Smooth muscle cell of the brain vasculature (primary cell): Measurements from ENCODE around the gene ZRSR2.
"Not testable (repeated sequence)": the region's sequence is repeated elsewhere in the genome, so short reads cannot be mapped to it uniquely, and the experiment has no call there.

Experiments used
- DNase-seq: peaks from one replicate; pipeline ENCODE4 v3.0.0-alpha.2; 2012; ENCODE audit warnings: low read depth, low spot score

The ZRSR2 gene

GRCh38 chrX:15789979-15790768 lies at the start of gene ZRSR2:
TSS of gene ZRSR2 (plus strand) at chrX:15790484. CDS start at chrX:15790496, 12 bp downstream.
- DNase-seq = peak; percentile 44

- DNase-seq = no peak
Measured at GRCh38 chrX:15744181-15744867, 46.0 kb upstream of the ZRSR2 start.

- no peak for DNase-seq
Measured at GRCh38 chrX:15745179-15745578, 45.1 kb upstream of the ZRSR2 start.

GRCh38 chrX:15746651-15747050 lies 43.6 kb upstream of the ZRSR2 start:
- not testable (repeated sequence) for DNase-seq

- DNase-seq = no peak
Measured at GRCh38 chrX:15747626-15748173, 42.6 kb upstream of the ZRSR2 start.

- DNase-seq = no peak
Measured at GRCh38 chrX:15748841-15749240, 41.4 kb upstream of the ZRSR2 start.

GRCh38 chrX:15749642-15750610 lies 40.4 kb upstream of the ZRSR2 start:
- no peak for DNase-seq

- DNase-seq = no peak
Measured at GRCh38 chrX:15750611-15751154, 39.6 kb upstream of the ZRSR2 start.

- DNase-seq = no peak
Measured at GRCh38 chrX:15751155-15751819, 39.0 kb upstream of the ZRSR2 start.

GRCh38 chrX:15755091-15755490 lies 35.2 kb upstream of the ZRSR2 start:
- DNase-seq = no peak

GRCh38 chrX:15758140-15758539 lies 32.1 kb upstream of the ZRSR2 start:
- no peak for DNase-seq

GRCh38 chrX:15759886-15760285 lies 30.4 kb upstream of the ZRSR2 start:
- not testable (repeated sequence) for DNase-seq

GRCh38 chrX:15761564-15762191 lies 28.6 kb upstream of the ZRSR2 start:
- DNase-seq = no peak

GRCh38 chrX:15769300-15769954 lies 20.9 kb upstream of the ZRSR2 start:
- DNase-seq = no peak

- no peak for DNase-seq
Measured at GRCh38 chrX:15781961-15782699, 8.2 kb upstream of the ZRSR2 start.

GRCh38 chrX:15785176-15785750 lies 5.0 kb upstream of the ZRSR2 start:
- no peak for DNase-seq

GRCh38 chrX:15786915-15787314 lies 3.4 kb upstream of the ZRSR2 start:
- DNase-seq = no peak

GRCh38 chrX:15790769-15791290 lies 546 bp downstream of the ZRSR2 start:
- peak; percentile 1 for DNase-seq
